PC-3 (cell line): ENCODE measurements around the gene KDELR1. TPM values are rescaled to one million over a fixed set of nuclear protein-coding genes. Genes with fewer than 3 reads are reported as not detected.

ENCODE experiments used
- ATAC-seq: fragments of 200-7000 bp; cut with Tn5 transposase; 2 replicates; pipeline ENCODE4 v1.9.1; 2020; ENCODE audit warnings: mild to moderate bottlenecking, moderate library complexity
- BruUV-seq: library from RNA; stranded (reverse); fragments of 400-500 nt; replicated peaks from 2 replicates; lab custom pipeline; 2021; lab: Mats Ljungman, UMichigan
- CTCF ChIA-PET: fragments of 300-600 bp; sonication (Branson Sonifier 250); formaldehyde crosslinking; loops from one replicate; lab custom pipeline; 2022; ENCODE audit warnings: antibody characterized with exemption; lab: Charles Lee
- POLR2A ChIA-PET: fragments of 300-600 bp; sonication (Branson Sonifier 250); formaldehyde crosslinking; loops from one replicate; lab custom pipeline; 2022; ENCODE audit warnings: antibody characterized with exemption; ENCODE audit not compliant: unreplicated experiment; lab: Charles Lee
- DNase-seq: peaks from one replicate; pipeline ENCODE4 v3.0.0-alpha.2; 2015
- H2AFZ ChIP-seq: fragments of 300-600 bp; sonication (generic); 2 replicates; pipeline ENCODE4 v1.6.0; 2016; ENCODE audit warnings: antibody characterized with exemption, low read length
- H3F3A ChIP-seq: fragments of 300-600 bp; sonication (generic); one replicate; pipeline ENCODE4 v1.6.0; 2017; ENCODE audit warnings: antibody characterized with exemption, low read length, control low read depth, mild to moderate bottlenecking; ENCODE audit not compliant: unreplicated experiment
- H3K27ac ChIP-seq: fragments of 300-600 bp; sonication (generic); 2 replicates; pipeline ENCODE4 v1.5.1; 2016; ENCODE audit warnings: mild to moderate bottlenecking, low read length
- H3K27me3 ChIP-seq: fragments of 300-600 bp; sonication (generic); 2 replicates; pipeline ENCODE4 v1.6.1; 2016; ENCODE audit warnings: low read length, mixed read lengths
- H3K36me3 ChIP-seq: fragments of 300-600 bp; sonication (generic); 2 replicates; pipeline ENCODE4 v1.6.1; 2016; ENCODE audit warnings: low read depth, mixed run types, low read length, mixed read lengths
- H3K4me1 ChIP-seq: fragments of 300-600 bp; sonication (generic); 2 replicates; pipeline ENCODE4 v1.5.1; 2016; ENCODE audit warnings: low read length; ENCODE audit not compliant: insufficient read depth
- H3K4me2 ChIP-seq: fragments of 300-600 bp; sonication (generic); 2 replicates; pipeline ENCODE4 v1.6.0; 2016; ENCODE audit warnings: low read length
- H3K4me3 ChIP-seq: fragments of 300-600 bp; sonication (generic); 2 replicates; pipeline ENCODE4 v1.5.1; 2016; ENCODE audit warnings: mild to moderate bottlenecking, low read length, mixed read lengths
- H3K79me2 ChIP-seq: fragments of 300-600 bp; sonication (generic); 2 replicates; pipeline ENCODE4 v1.6.1; 2017; ENCODE audit warnings: low read length, mixed read lengths
- H3K9ac ChIP-seq: fragments of 300-600 bp; sonication (generic); 2 replicates; pipeline ENCODE4 v1.6.0; 2016; ENCODE audit warnings: mild to moderate bottlenecking, low read length
- H3K9me2 ChIP-seq: fragments of 300-600 bp; sonication (generic); replicated peaks from 2 replicates; pipeline ENCODE4 v1.6.1; 2016; ENCODE audit warnings: mixed run types, low read length, mixed read lengths
- H3K9me3 ChIP-seq: fragments of 300-600 bp; sonication (generic); 2 replicates; pipeline ENCODE4 v1.6.1; 2016; ENCODE audit warnings: low read length, mixed read lengths
- H4K20me1 ChIP-seq: fragments of 300-600 bp; sonication (generic); 2 replicates; pipeline ENCODE4 v1.6.1; 2016; ENCODE audit warnings: low read length, mixed read lengths
- CTCF ChIP-seq: fragments of 300-600 bp; sonication (generic); conservative IDR thresholded peaks from 2 replicates; pipeline ENCODE4 v1.5.1; 2017; ENCODE audit warnings: antibody characterized with exemption, low read depth, mild to moderate bottlenecking, low read length
- EZH2 ChIP-seq: fragments of 300-600 bp; sonication (generic); IDR thresholded peaks from one replicate; pipeline ENCODE4 v1.6.1; 2017; ENCODE audit warnings: antibody characterized with exemption, mild to moderate bottlenecking, low read length; ENCODE audit not compliant: unreplicated experiment
- EZH2phosphoT487 ChIP-seq: fragments of 300-600 bp; sonication (generic); IDR thresholded peaks from 2 replicates; pipeline ENCODE4 v1.6.1; 2018; ENCODE audit warnings: mild to moderate bottlenecking, antibody characterized with exemption, low read length, borderline replicate concordance
- intact Hi-C: fragments of 100-400 bp; cut with micrococcal nuclease; formaldehyde crosslinking; loops from 2 replicates; pipeline ENCODE4 v1.9.0; 2023
- total RNA-seq: library from RNA; depleted of rRNA; stranded (reverse); fragments of >200 nt; gene quantifications from 2 replicates; pipeline ENCODE4 v1.2.3, GENCODE V29; 2014

The KDELR1 gene
- total RNA-seq, 1 experiment from 2014 or later, result 90.2 TPM

DNA sequence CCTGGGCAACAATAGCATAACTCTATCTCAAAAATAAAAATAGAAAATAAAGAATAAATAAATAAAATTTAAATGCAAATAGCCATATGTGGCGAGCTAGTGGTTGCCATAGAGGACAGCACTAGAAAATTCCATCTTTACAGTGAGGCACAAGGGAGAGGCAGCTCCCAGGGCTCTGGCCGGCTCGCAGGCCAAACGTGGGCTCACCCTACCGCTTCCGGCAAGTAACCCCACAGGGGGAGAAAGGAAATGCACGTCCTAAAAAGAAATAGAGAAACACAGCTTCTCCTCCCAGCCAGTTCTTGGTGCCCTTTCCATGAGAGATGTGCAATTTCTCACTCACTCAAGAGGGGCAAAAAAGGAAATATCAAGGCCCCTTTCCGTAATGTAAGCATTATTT, 42.0 kb upstream of the KDELR1 start:
- CTCF ChIA-PET, result no interaction called here
- H3K36me3 ChIP-seq, result no peaks in the 10 kb centered on the region
- DNase-seq, result no peak
- ATAC-seq, result no peak
- no peaks in the 10 kb centered on the region for H3K9me2 ChIP-seq
- no peaks in the 10 kb centered on the region for H3K9me3 ChIP-seq
- intact Hi-C loops, result no loop called here
- H3K4me1 ChIP-seq, result no peaks in the 10 kb centered on the region
- no peaks in the 10 kb centered on the region for H4K20me1 ChIP-seq
- no peak overlapping the region for H2AFZ ChIP-seq
- H3K27ac ChIP-seq, result no peak overlapping the region
- H3K4me3 ChIP-seq, result no peak overlapping the region
- TF ChIP-seq CTCF (no peak), EZH2 (no peak), EZH2phosphoT487 (no peak)
- H3K79me2 ChIP-seq, result no peaks in the 10 kb centered on the region
- no peaks in the 10 kb centered on the region for H3K27me3 ChIP-seq
- no peak overlapping the region for H3K4me2 ChIP-seq
- no peaks in the 10 kb centered on the region for H3F3A ChIP-seq
- H3K9ac ChIP-seq, result no peak overlapping the region
- BruUV-seq, result no TSS peak
- POLR2A ChIA-PET, result no interaction called here

DNA sequence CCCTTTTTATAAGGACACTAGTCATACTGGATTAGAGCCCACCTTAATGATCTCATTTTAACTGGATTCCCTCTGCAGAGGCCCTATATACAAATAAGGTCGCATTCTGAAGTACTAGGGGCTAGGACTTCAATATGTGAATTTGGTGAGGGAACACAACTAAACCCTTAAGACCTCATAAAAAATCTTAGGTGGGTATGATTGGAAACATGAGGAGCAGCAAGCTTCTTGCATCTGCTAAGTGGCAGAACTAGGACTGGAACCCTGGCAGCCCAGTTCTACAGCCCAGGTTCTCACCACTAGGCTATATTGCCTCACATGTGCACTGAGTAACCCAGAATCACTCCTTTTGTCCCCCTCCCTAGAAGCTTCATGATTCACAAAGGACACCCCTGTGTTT, 37.3 kb upstream of the KDELR1 start:
- H3K4me2 ChIP-seq, result no peak overlapping the region
- BruUV-seq, result no TSS peak
- H3K79me2 ChIP-seq, result no peaks in the 10 kb centered on the region
- ATAC-seq (no peak), DNase-seq (no peak)
- H3K9me3 ChIP-seq, result no peaks in the 10 kb centered on the region
- H3K9me2 ChIP-seq, result no peaks in the 10 kb centered on the region
- no peak overlapping the region for H3K27ac ChIP-seq
- POLR2A ChIA-PET, result no interaction called here
- no peaks in the 10 kb centered on the region for H3K27me3 ChIP-seq
- peaks cover 6% of the 10 kb centered on the region for H3K4me1 ChIP-seq
- H2AFZ ChIP-seq, result no peak overlapping the region
- intact Hi-C loops, result no loop called here
- no peak overlapping the region for H3K4me3 ChIP-seq
- H3F3A ChIP-seq, result no peaks in the 10 kb centered on the region
- CTCF ChIA-PET, result no interaction called here
- no peaks in the 10 kb centered on the region for H3K36me3 ChIP-seq
- TF ChIP-seq CTCF (no peak), EZH2 (no peak), EZH2phosphoT487 (no peak)
- H4K20me1 ChIP-seq, result no peaks in the 10 kb centered on the region
- H3K9ac ChIP-seq, result no peak overlapping the region

- Histone ChIP-seq H3K9me2 (no peaks in the 10 kb centered on the region), H3K27ac (peak overlapping the region; percentile 55), H3K9ac (no peak overlapping the region; the same call in 1 of the 2 replicates), H3K4me1 (peaks cover 6% of the 10 kb centered on the region), H3K9me3 (no peaks in the 10 kb centered on the region), H3F3A (no peaks in the 10 kb centered on the region), H4K20me1 (no peaks in the 10 kb centered on the region), H3K36me3 (no peaks in the 10 kb centered on the region), H3K27me3 (no peaks in the 10 kb centered on the region), H2AFZ (peak overlapping the region; percentile 86), H3K79me2 (no peaks in the 10 kb centered on the region), H3K4me3 (no peak overlapping the region; the same call in 1 of the 2 replicates), H3K4me2 (peak overlapping the region; percentile 69)
- TF ChIP-seq CTCF (no peak), EZH2 (no peak), EZH2phosphoT487 (no peak)
- intact Hi-C loops, result no loop called here
- BruUV-seq, result no TSS peak
- CTCF ChIA-PET, result no interaction called here
- ATAC-seq (peak; percentile 74), DNase-seq (peak; percentile 37)
- POLR2A ChIA-PET, result no interaction called here
These were observed 33.4 kb upstream of the KDELR1 start for GRCh38 chr19:48424694-48425219.
